HepG2 (cell line): ENCODE data around the gene SEMA3F. TPM values are rescaled to one million over a fixed set of nuclear protein-coding genes. Genes with fewer than 3 reads are reported as not detected.

Experiments
- ARNT2 ChIP-seq: sonication (generic); formaldehyde crosslinking; IDR thresholded peaks from 2 replicates; pipeline ENCODE4 v1.8.0; 2022; ENCODE audit warnings: mild to moderate bottlenecking, low read depth, missing genetic modification reagents, moderate library complexity
- EED ChIP-seq: sonication (generic); formaldehyde crosslinking; IDR thresholded peaks from 2 replicates; pipeline ENCODE4 v1.5.0; 2020; ENCODE audit warnings: mild to moderate bottlenecking, missing genetic modification reagents
- ETV5 ChIP-seq: IDR thresholded peaks from 2 replicates; pipeline ENCODE4 v1.6.1; 2018; ENCODE audit warnings: missing biosample characterization, missing genetic modification reagents, inconsistent platforms, borderline replicate concordance
- HES4 ChIP-seq: sonication (generic); formaldehyde crosslinking; IDR thresholded peaks from 2 replicates; pipeline ENCODE4 v1.9.0; 2021; ENCODE audit warnings: mild to moderate bottlenecking, missing genetic modification reagents, borderline replicate concordance
- HHEX ChIP-seq: IDR thresholded peaks from 2 replicates; pipeline ENCODE4 v1.6.1; 2016; ENCODE audit warnings: control low read depth
- NFYC ChIP-seq: IDR thresholded peaks from 2 replicates; pipeline ENCODE4 v1.6.1; 2016; ENCODE audit warnings: missing genetic modification reagents, missing compliant biosample characterization
- RAD21 ChIP-seq: fragments of 450-650 bp; formaldehyde crosslinking; IDR thresholded peaks from 2 replicates; pipeline ENCODE4 v1.5.0; 2020; ENCODE audit warnings: mild to moderate bottlenecking
- RARA ChIP-seq: IDR thresholded peaks from 2 replicates; pipeline ENCODE4 v1.6.1; 2016; ENCODE audit warnings: missing genetic modification reagents, missing compliant biosample characterization
- SRF ChIP-seq: IDR thresholded peaks from 2 replicates; pipeline ENCODE4 v1.6.1; 2011; ENCODE audit warnings: mild to moderate bottlenecking, low read depth, low read length, moderate library complexity
- ZFX ChIP-seq: sonication (generic); formaldehyde crosslinking; IDR thresholded peaks from 2 replicates; pipeline ENCODE4 v1.4.0; 2020; ENCODE audit warnings: mild to moderate bottlenecking, low read depth, missing genetic modification reagents, moderate library complexity
- ZNF207 ChIP-seq: fragments of 450-650 bp; IDR thresholded peaks from 2 replicates; pipeline ENCODE4 v1.6.1; 2016; ENCODE audit warnings: antibody characterized with exemption, borderline replicate concordance
- ZNF253 ChIP-seq: sonication (generic); formaldehyde crosslinking; IDR thresholded peaks from 2 replicates; pipeline ENCODE4 v1.8.0; 2022; ENCODE audit warnings: mild to moderate bottlenecking, missing genetic modification reagents, borderline replicate concordance
- ZNF326 ChIP-seq: sonication (generic); formaldehyde crosslinking; IDR thresholded peaks from 2 replicates; pipeline ENCODE4 v1.4.0; 2020; ENCODE audit warnings: missing genetic modification reagents, borderline replicate concordance
- ZNF737 ChIP-seq: sonication (generic); formaldehyde crosslinking; IDR thresholded peaks from 2 replicates; pipeline ENCODE4 v1.5.0; 2020; ENCODE audit warnings: missing genetic modification reagents, mild to moderate bottlenecking, borderline replicate concordance
- ZNF766 ChIP-seq: sonication (generic); formaldehyde crosslinking; IDR thresholded peaks from 2 replicates; pipeline ENCODE4 v1.5.0; 2020; ENCODE audit warnings: missing genetic modification reagents, borderline replicate concordance
- polyA plus RNA-seq, 8 experiments: library from polyadenylated mRNA; depleted of rRNA in 3 of 8; stranded (reverse) in 7 of 8; unstranded in 1 of 8; fragments of >200 nt; fragmentation: Illumina TruSeq in 4 of 8; extraction: Trizol in 4 of 8; gene quantifications; 2 replicates each; pipeline versions ENCODE4 v1.2.1 to v1.2.3, GENCODE V29; 2011 to 2016; ENCODE audit warnings: low read depth in 4 of 8, missing spikeins in 1 of 8, mixed read lengths in 1 of 8; ENCODE audit not compliant: insufficient read depth in 1 of 8
- total RNA-seq, 5 experiments: library from RNA; depleted of rRNA; stranded (reverse); fragments of >200 nt; fragmentation: Illumina TruSeq; extraction: Trizol; gene quantifications; 2 replicates each; pipeline ENCODE4 v1.2.3, GENCODE V29; 2016; ENCODE audit warnings: low read depth in 1 of 5
- TF ChIP-seq, protein P1 (sequence below): sonication (generic); formaldehyde crosslinking; IDR thresholded peaks from 2 replicates; pipeline ENCODE4 v1.4.0; 2020; ENCODE audit warnings: missing genetic modification reagents
- TF ChIP-seq, protein P2 (sequence below): sonication (generic); formaldehyde crosslinking; IDR thresholded peaks from 2 replicates; pipeline ENCODE4 v1.4.0; 2020; ENCODE audit warnings: missing genetic modification reagents, mild to moderate bottlenecking, borderline replicate concordance
- TF ChIP-seq, protein P3 (sequence below): fragments of 450-650 bp; IDR thresholded peaks from 2 replicates; pipeline ENCODE4 v1.6.1; 2017
- TF ChIP-seq, protein P4 (sequence below): IDR thresholded peaks from 2 replicates; pipeline ENCODE4 v1.6.1; 2016; ENCODE audit warnings: control low read depth
- TF ChIP-seq, protein P5 (sequence below), 2 experiments: sonication (generic) in 1 of 2; formaldehyde crosslinking in 1 of 2; IDR thresholded peaks; 2 replicates each; pipeline versions ENCODE4 v1.4.0 to v1.6.1; 2018 to 2020; ENCODE audit warnings: missing genetic modification reagents in 2 of 2, borderline replicate concordance in 1 of 2, low read depth in 1 of 2, mild to moderate bottlenecking in 1 of 2, missing biosample characterization in 1 of 2

The SEMA3F gene
- total and polyA plus RNA-seq, 2 of the 13 experiments (the other 11 are each of a cell fraction or from before 2014, with no cell fraction given), result 7.6 to 17.2 TPM

DNA sequence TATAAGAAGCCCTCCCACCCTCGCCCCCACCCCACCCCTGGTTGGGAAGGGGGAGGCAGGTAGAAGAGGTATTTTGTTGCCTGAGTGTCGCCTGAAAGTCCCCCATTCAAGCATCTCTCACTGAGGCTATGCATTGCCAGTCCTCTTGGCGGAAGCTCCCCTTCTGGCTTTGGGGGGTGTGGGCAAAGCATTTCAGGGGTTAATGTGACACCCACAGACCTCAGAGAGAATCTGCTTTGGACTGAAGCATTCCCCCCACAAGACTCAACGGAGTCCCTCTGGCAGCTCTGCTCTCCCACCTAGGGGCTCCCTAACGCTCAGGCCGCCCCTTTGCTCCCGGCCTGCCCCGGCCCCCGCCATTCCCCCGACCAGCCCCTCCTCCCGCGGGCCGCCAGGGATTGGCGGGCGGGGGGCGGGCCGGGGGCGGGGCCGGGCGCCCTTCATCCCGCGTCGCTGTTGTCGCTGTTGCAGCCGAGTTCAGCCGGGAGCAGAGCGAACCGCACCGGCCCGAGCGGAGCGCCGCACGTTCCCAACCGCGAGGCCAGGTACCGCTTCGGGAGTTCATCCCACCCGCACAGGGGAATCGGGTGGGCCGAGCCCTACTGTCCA, 49.8 kb downstream of the SEMA3F start, which contains the start of gene SLC38A3 (continued):
- TF ChIP-seq, protein P1, sequence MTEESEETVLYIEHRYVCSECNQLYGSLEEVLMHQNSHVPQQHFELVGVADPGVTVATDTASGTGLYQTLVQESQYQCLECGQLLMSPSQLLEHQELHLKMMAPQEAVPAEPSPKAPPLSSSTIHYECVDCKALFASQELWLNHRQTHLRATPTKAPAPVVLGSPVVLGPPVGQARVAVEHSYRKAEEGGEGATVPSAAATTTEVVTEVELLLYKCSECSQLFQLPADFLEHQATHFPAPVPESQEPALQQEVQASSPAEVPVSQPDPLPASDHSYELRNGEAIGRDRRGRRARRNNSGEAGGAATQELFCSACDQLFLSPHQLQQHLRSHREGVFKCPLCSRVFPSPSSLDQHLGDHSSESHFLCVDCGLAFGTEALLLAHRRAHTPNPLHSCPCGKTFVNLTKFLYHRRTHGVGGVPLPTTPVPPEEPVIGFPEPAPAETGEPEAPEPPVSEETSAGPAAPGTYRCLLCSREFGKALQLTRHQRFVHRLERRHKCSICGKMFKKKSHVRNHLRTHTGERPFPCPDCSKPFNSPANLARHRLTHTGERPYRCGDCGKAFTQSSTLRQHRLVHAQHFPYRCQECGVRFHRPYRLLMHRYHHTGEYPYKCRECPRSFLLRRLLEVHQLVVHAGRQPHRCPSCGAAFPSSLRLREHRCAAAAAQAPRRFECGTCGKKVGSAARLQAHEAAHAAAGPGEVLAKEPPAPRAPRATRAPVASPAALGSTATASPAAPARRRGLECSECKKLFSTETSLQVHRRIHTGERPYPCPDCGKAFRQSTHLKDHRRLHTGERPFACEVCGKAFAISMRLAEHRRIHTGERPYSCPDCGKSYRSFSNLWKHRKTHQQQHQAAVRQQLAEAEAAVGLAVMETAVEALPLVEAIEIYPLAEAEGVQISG (CRISPR knock-in tag), result no peak
- TF ChIP-seq ETV5 (CRISPR knock-in tag) (no peak), ARNT2 (no peak), ZNF737 (CRISPR knock-in tag) (no peak), ZNF766 (CRISPR knock-in tag) (no peak), ZNF326 (CRISPR knock-in tag) (no peak), SRF (no peak), EED (no peak), RARA (CRISPR knock-in tag) (no peak), ZNF207 (no peak), HHEX (no peak), RAD21 (no peak), NFYC (no peak), ZNF253 (CRISPR knock-in tag) (no peak), HES4 (CRISPR knock-in tag) (0 out of 2 replicates have a peak, but pooled peaks have one; percentile 25), ZFX (CRISPR knock-in tag) (no peak)
- TF ChIP-seq, protein P2, sequence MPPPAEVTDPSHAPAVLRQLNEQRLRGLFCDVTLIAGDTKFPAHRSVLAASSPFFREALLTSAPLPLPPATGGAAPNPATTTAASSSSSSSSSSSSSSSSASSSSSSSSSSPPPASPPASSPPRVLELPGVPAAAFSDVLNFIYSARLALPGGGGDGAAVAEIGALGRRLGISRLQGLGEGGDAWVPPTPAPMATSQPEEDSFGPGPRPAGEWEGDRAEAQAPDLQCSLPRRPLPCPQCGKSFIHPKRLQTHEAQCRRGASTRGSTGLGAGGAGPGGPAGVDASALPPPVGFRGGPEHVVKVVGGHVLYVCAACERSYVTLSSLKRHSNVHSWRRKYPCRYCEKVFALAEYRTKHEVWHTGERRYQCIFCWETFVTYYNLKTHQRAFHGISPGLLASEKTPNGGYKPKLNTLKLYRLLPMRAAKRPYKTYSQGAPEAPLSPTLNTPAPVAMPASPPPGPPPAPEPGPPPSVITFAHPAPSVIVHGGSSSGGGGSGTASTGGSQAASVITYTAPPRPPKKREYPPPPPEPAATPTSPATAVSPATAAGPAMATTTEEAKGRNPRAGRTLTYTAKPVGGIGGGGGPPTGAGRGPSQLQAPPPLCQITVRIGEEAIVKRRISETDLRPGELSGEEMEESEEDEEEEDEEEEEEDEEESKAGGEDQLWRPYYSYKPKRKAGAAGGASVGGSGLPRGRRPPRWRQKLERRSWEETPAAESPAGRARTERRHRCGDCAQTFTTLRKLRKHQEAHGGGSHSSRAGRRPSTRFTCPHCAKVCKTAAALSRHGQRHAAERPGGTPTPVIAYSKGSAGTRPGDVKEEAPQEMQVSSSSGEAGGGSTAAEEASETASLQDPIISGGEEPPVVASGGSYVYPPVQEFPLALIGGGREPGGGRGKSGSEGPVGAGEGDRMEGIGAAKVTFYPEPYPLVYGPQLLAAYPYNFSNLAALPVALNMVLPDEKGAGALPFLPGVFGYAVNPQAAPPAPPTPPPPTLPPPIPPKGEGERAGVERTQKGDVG (CRISPR knock-in tag), result no peak
- TF ChIP-seq, protein P3, sequence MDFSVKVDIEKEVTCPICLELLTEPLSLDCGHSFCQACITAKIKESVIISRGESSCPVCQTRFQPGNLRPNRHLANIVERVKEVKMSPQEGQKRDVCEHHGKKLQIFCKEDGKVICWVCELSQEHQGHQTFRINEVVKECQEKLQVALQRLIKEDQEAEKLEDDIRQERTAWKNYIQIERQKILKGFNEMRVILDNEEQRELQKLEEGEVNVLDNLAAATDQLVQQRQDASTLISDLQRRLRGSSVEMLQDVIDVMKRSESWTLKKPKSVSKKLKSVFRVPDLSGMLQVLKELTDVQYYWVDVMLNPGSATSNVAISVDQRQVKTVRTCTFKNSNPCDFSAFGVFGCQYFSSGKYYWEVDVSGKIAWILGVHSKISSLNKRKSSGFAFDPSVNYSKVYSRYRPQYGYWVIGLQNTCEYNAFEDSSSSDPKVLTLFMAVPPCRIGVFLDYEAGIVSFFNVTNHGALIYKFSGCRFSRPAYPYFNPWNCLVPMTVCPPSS, result no peak
- TF ChIP-seq, protein P4, sequence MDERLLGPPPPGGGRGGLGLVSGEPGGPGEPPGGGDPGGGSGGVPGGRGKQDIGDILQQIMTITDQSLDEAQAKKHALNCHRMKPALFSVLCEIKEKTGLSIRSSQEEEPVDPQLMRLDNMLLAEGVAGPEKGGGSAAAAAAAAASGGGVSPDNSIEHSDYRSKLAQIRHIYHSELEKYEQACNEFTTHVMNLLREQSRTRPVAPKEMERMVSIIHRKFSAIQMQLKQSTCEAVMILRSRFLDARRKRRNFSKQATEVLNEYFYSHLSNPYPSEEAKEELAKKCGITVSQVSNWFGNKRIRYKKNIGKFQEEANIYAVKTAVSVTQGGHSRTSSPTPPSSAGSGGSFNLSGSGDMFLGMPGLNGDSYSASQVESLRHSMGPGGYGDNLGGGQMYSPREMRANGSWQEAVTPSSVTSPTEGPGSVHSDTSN (CRISPR knock-in tag), result no peak
- TF ChIP-seq, protein P5, sequence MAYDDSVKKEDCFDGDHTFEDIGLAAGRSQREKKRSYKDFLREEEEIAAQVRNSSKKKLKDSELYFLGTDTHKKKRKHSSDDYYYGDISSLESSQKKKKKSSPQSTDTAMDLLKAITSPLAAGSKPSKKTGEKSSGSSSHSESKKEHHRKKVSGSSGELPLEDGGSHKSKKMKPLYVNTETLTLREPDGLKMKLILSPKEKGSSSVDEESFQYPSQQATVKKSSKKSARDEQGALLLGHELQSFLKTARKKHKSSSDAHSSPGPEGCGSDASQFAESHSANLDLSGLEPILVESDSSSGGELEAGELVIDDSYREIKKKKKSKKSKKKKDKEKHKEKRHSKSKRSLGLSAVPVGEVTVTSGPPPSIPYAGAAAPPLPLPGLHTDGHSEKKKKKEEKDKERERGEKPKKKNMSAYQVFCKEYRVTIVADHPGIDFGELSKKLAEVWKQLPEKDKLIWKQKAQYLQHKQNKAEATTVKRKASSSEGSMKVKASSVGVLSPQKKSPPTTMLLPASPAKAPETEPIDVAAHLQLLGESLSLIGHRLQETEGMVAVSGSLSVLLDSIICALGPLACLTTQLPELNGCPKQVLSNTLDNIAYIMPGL (CRISPR knock-in tag; IDR thresholded peaks at IDR 0.05; ENCODE audit: borderline replicate concordance in 1 of 2, low read depth in 1 of 2), result peak in 1 of 2 experiments; percentile 37; a peak in 1 of 4 replicates
